Heart left ventricle (tissue), 16 donors: ENCODE results near the gene NAB2. TPM values are rescaled to one million over a fixed set of nuclear protein-coding genes. Genes with fewer than 3 reads are reported as not detected.

Source experiments
- ATAC-seq, 4 donors: fragments of 200-7000 bp; cut with Tn5 transposase; one replicate each; pipeline ENCODE4 v1.9.1; 2020 to 2022; ENCODE audit warnings: moderate library complexity in 4 of 4, mild to moderate bottlenecking in 3 of 4, moderate number of reproducible peaks in 1 of 4
- DNase-seq, 5 donors: peaks; one replicate each; pipeline ENCODE4 v3.0.0-alpha.2; 2020
- H3K27ac ChIP-seq, 12 donors: fragments of 200-600 bp; sonication (generic) in 4 of 12; one replicate each; pipeline versions ENCODE4 v1.5.0 to v1.8.0; 2016 to 2022; ENCODE audit warnings: mild to moderate bottlenecking in 2 of 12
- H3K27me3 ChIP-seq, 9 donors: fragments of 200-600 bp; sonication (generic) in 2 of 9; one replicate each; pipeline versions ENCODE4 v1.5.1 to v1.8.0; 2016 to 2022; ENCODE audit warnings: mild to moderate bottlenecking in 3 of 9
- H3K36me3 ChIP-seq, 9 donors: fragments of 200-600 bp; sonication (generic) in 2 of 9; one replicate each; pipeline versions ENCODE4 v1.5.0 to v1.8.0; 2018 to 2022; ENCODE audit warnings: mild to moderate bottlenecking in 2 of 9
- H3K4me1 ChIP-seq, 12 donors: fragments of 200-600 bp; sonication (generic) in 4 of 12; one replicate each; pipeline versions ENCODE4 v1.5.0 to v1.8.0; 2016 to 2022; ENCODE audit warnings: mild to moderate bottlenecking in 3 of 12
- H3K4me3 ChIP-seq, 12 donors: fragments of 200-600 bp; sonication (generic) in 4 of 12; one replicate each; pipeline versions ENCODE4 v1.5.0 to v1.8.0; 2017 to 2022; ENCODE audit warnings: mild to moderate bottlenecking in 9 of 12, moderate library complexity in 4 of 12
- H3K9me3 ChIP-seq, 12 donors: fragments of 200-600 bp; sonication (generic) in 4 of 12; one replicate each; pipeline versions ENCODE4 v1.5.0 to v1.8.0; 2016 to 2022; ENCODE audit warnings: mild to moderate bottlenecking in 1 of 12
- POLR2A ChIP-seq, 2 donors: fragments of 450-650 bp; IDR thresholded peaks; one replicate each; pipeline ENCODE4 v1.6.1; 2017; ENCODE audit warnings: antibody characterized with exemption in 2 of 2, mild to moderate bottlenecking in 2 of 2, moderate library complexity in 2 of 2
- WGBS, 4 donors: extraction: QIAGEN DNeasy Blood & Tissue Kit in 2 of 4; methylation state at CpG; one replicate each; pipeline versions ENCODE4 v1.1.5 to v1.1.7; 2013 to 2018; 5-methylcytosine and 5-hydroxymethylcytosine counted together
- intact Hi-C, 10 donors: fragments of 100-400 bp; cut with DNase I; formaldehyde crosslinking; loops; one replicate each; pipeline versions ENCODE4 v1.11.1 to v1.14.2; 2022
- polyA plus RNA-seq, 2 donors: library from polyadenylated mRNA; stranded (reverse); fragments of 200-250 nt; gene quantifications; one replicate each; pipeline ENCODE4 v1.2.3, GENCODE V29; 2013
- total RNA-seq, 9 donors: library from RNA; depleted of rRNA in 2 of 9; stranded (reverse); fragments of >200 nt in 2 of 9; fragmentation: NEBNext Ultra II Directional in 3 of 9; extraction: Animal tissue kit (Norgen Biotek cat#: 25700) in 3 of 9; gene quantifications; one replicate each; pipeline versions ENCODE4 v1.1.0 to v1.2.4, GENCODE V29; 2016 to 2023
- TF ChIP-seq, protein P1 (sequence below), 12 donors: fragments of 200-600 bp; sonication (generic) in 4 of 12; IDR thresholded peaks; one replicate each; pipeline versions ENCODE4 v1.5.0 to v1.8.0; 2018 to 2022; ENCODE audit warnings: antibody characterized with exemption in 12 of 12, mild to moderate bottlenecking in 5 of 12
- donor health status: ischemic (EF 13 %, LVEDD 7.1; RV severe dilation, severe dysfunction).
- donor health status: healthy with polysubstance abuse.
- donor health status: DM: no; HTN: yes; CAD: no.
- donor health status: DM: no; HTN: no; CAD: no.
- donor health status: ischemic (EF 25% LVEDD 6.9; RV normal size, moderate dysfunction).
- donor health status: ischemic (EF 25% LVEDD 5.7; RV mildly dilated, moderate dysfunction).
- donor health status: healthy.
- donor health status: DM: yes; HTN: yes; CAD: no.
- donor health status: ischemic (EF 35%, LVEDD 5.7; RV mildly dilated, moderate dysfunction).
- donor health status: nonischemic (EF 11% LVEDD 7.7; RV severe dilation, severe dysfunction).
- donor health status: DM: yes; HTN: yes; CAD: no.
- donor health status: PGD.
- donor health status: ischemic (EF 29% LVEDD 5.4; RV normal size, mild dysfunction).
- donor health status: nonischemic (EF 23%, LVEDD 6.1; RV moderate dilation, normal function).

NAB2 gene
- total and polyA plus RNA-seq, 11 donors = 8.7 to 30.1 (median 11.8) TPM

DNA sequence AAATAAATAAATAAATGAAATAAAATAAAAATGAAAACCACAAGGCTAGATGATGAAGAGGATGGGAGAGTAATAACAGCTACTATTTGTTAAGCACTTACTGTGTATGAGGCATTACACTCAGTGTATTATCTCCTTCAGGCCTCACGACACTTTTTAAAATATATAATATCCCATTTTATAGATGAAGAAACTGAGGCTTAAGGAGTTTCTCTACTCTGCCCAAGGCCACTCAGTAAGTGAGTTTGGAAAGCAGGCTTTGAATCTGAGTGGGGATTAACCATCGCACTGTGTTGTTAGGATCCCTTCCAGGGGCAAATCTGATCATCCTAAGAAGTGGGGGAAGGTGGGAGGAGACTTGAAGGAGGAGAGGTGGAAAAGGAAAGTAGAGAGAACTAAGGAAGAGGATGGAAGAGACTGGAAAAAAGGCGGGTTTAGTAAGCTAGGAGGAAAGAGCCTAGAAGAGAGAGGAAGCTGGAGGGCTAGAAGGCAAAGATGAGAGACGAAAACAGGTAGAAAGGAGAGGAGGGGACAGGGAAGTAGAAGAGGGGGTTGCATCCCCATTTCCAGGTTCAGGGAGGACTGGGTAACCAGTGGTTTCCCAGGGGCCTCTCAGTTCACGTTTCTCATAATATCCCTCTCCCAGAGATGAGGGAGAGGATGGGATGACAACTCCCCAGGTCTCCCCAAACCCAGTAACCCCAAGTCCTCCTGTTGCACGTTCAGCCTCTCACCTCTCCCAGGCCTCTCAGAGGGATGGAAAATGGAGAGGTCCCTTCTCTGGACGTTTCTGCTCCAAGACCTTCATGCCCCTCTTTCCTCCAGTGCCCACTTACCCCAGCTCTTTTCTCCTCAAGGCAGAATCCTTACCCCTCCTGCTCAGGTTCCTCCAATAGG, 20.5 kb downstream of the NAB2 start:
- H3K4me1 ChIP-seq = peaks cover 0 to 43% (median 17%) of the 10 kb centered on the region in 12 donors
- peaks cover 0 to 45% (median 30%) of the 10 kb centered on the region in 9 donors for H3K36me3 ChIP-seq
- DNase-seq = no peak
- no peak for ATAC-seq
- intact Hi-C loops = loop anchor here in 6 of 10 donors (1.0 to 10.0 kb wide), 7 partner anchors 20 to 355 kb away; partner anchors contain the start of genes ZBTB39 (in 4 of the 6), NAB2 (in 2 of the 6), NEMP1 (in 1 of the 6) and PRIM1 (in 1 of the 6)
- 62 to 73% (median 65%) methylated on average over 7 of the region's 7 CpGs for WGBS, 4 donors
- H3K27ac ChIP-seq = peak overlapping the region; percentile 93 to 100 (median 99)
- peak overlapping the region in 11 of 12 donors; percentile 54 to 88 (median 66) for H3K4me3 ChIP-seq
- no peaks in the 10 kb centered on the region for H3K9me3 ChIP-seq
- no peaks in the 10 kb centered on the region for H3K27me3 ChIP-seq
- no peak for TF ChIP-seq POLR2A (IDR thresholded peaks at IDR 0.05)
- TF ChIP-seq, protein P1, sequence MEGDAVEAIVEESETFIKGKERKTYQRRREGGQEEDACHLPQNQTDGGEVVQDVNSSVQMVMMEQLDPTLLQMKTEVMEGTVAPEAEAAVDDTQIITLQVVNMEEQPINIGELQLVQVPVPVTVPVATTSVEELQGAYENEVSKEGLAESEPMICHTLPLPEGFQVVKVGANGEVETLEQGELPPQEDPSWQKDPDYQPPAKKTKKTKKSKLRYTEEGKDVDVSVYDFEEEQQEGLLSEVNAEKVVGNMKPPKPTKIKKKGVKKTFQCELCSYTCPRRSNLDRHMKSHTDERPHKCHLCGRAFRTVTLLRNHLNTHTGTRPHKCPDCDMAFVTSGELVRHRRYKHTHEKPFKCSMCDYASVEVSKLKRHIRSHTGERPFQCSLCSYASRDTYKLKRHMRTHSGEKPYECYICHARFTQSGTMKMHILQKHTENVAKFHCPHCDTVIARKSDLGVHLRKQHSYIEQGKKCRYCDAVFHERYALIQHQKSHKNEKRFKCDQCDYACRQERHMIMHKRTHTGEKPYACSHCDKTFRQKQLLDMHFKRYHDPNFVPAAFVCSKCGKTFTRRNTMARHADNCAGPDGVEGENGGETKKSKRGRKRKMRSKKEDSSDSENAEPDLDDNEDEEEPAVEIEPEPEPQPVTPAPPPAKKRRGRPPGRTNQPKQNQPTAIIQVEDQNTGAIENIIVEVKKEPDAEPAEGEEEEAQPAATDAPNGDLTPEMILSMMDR (IDR thresholded peaks at IDR 0.05) = no peak

DNA sequence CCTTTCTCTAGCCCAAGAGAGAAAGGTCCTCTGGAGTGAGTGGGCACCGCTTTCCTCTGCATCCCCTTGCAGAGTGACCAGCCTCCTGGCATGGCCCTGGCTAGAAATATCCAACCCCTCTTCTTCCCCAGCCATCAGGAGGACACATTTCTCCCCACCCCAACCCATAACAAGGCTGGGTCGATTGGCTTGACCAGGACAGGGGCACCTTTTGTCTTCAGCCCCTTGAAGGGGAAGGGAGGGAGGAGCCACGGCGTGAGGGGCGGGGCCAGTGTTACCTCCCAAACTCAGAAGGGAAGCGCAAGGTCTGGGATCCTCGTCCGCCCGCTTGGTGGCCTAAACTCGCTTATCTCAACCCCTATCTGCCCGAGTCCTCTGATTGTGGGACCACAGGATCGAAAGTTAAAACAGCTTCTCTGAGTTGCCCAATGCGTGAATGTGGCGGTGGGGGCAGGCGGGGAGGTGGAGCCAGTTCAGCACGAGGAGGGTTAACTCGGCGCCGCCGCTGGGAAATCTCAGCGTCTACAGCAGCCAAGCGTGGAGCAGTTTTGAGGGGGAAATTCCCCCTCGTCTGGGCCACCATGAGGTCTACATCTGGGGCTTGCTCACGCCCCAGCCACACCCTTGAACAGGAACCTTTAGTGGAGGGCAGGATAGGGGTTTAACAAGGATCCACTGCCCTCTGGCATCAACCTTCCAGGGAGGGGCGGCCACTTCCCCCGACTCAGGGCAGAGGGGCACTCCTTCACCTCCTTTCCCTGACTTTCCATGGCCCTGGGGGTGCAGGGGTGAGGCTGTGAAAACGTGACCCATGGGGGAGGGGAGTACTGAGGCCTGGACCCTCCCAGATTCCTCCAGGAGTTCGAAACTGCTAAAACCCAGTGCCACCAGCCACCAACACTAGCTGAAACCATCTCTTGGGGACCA, 21.5 kb downstream of the NAB2 start:
- 5 to 12% (median 10%) methylated on average over 12 to 28 of the region's 28 CpGs for WGBS, 4 donors
- Histone ChIP-seq H3K27ac (peak overlapping the region; percentile 93 to 100 (median 99)), H3K4me1 (peaks cover 0 to 43% (median 17%) of the 10 kb centered on the region in 12 donors), H3K36me3 (peaks cover 0 to 36% (median 24%) of the 10 kb centered on the region in 9 donors), H3K4me3 (peak overlapping the region; percentile 21 to 88 (median 65)), H3K27me3 (no peaks in the 10 kb centered on the region), H3K9me3 (no peaks in the 10 kb centered on the region)
- DNase-seq = peak; percentile 70 to 85 (median 74)
- ATAC-seq = peak; percentile 1 to 40 (median 24)
- peak in 1 of 2 donors; percentile 26 for TF ChIP-seq POLR2A (IDR thresholded peaks at IDR 0.05)
- TF ChIP-seq, protein P1 (IDR thresholded peaks at IDR 0.05) = no peak
- intact Hi-C loops = loop anchor here in 7 of 10 donors (1.0 to 10.0 kb wide), 7 partner anchors 21 to 356 kb away; partner anchors contain the start of genes ZBTB39 (in 4 of the 7), NAB2 (in 3 of the 7), NEMP1 (in 1 of the 7) and PRIM1 (in 1 of the 7)

DNA sequence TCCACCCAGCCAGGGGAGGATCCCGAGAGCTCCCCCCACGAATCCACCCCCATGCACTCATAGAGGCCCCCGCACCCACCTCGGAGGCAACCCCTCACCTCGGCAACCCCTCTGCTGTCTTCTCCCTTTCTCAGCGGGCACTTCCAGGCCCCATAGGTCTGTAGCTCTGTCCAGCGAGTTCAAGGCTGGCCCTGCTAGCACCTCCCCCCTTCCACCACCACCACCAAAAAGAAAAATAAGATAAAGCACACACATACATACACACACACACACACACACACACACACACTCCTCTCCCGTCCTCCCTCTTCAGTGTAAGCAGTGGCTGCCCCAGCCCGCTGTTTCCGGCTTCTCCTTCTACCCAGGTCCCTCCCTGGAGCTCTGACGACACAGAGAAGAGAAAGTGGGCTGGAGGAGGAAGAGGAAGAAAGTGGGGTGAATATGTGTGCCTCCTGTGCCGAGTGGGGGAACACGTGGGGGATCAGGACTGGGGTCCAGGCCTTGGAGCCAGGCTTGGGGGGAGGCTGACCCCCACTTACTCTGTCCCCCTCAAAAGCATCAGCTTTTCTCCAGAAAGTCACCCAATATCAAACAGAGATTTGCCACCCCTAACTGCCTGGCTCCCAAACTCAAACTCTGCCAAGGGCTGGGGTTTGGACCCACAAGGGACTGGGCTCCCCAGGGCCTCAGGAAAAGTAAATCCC, 22.3 kb downstream of the NAB2 start, which contains the start of gene STAT6:
TSS of gene STAT6 (minus strand) at position 332 of the 704 bp plus-strand sequence. CDS start 3,084 bp downstream, outside the sequence.
- DNase-seq = peak; percentile 86 to 87 (median 87)
- peak in 1 of 2 donors; percentile 45 for TF ChIP-seq POLR2A (IDR thresholded peaks at IDR 0.05)
- TF ChIP-seq, protein P1 (IDR thresholded peaks at IDR 0.05) = peak in 2 of 12 donors; percentile 24 to 36
- Histone ChIP-seq H3K27me3 (no peaks in the 10 kb centered on the region), H3K4me1 (peaks cover 0 to 39% (median 17%) of the 10 kb centered on the region in 12 donors), H3K27ac (peak within 1 kb of the TSS; percentile 93 to 100 (median 99)), H3K36me3 (peaks cover 0 to 28% (median 18%) of the 10 kb centered on the region in 9 donors), H3K4me3 (peak within 1 kb of the TSS; percentile 21 to 88 (median 65)), H3K9me3 (no peaks in the 10 kb centered on the region)
- peak; percentile 70 to 86 (median 78) for ATAC-seq
- intact Hi-C loops = loop anchor here in 7 of 10 donors (1.0 to 10.0 kb wide), 7 partner anchors 22 to 356 kb away; partner anchors contain the start of genes ZBTB39 (in 4 of the 7), NAB2 (in 2 of the 7), NEMP1 (in 1 of the 7) and PRIM1 (in 1 of the 7)
- 5 to 21% (median 15%) methylated on average over 11 to 13 of the region's 13 CpGs for WGBS, 4 donors
